Measurements from ENCODE around the gene CERS6. TPM values are rescaled to one million over a fixed set of nuclear protein-coding genes. Genes with fewer than 3 reads are reported as not detected.

Gene CERS6
- total and polyA plus RNA-seq, 2 experiments from 2014 or later: 40.9 to 99.1 TPM

DNA sequence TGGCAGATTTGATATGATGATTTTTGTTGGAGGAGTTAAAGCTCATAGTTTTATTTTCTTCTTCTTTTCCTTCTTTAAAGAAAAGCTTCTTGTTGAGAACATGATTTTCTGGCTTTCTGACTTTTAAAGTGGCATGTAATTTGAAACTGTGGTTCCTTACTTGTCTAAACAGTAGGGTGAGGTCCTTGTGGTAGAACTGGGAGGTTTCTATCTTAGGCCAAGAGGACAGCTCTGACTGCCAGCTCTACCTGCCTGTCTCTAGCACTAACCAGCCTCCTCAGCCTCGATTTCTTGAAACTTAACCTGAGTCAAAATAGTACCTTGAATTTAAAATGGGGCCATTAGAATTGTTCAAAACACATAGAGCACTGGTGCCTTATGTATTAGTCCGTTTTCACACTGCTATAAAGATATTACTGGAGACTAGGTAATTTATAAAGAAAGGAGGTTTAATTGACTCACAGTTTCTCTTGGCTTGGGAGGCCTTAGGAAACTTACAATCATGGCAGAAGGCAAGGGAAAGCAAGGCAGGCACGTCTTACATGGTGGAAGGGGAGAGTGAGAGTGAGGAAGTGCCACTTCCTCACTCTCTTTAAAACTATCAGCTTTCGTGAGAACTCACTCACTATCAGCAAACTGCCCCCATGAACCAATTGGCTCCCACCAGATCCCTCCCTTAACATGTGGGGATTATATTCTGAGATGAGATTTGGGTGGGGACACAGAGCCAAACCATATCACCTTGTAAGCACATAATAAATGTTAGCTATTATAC is 119.0 kb downstream of the CERS6 start:
- no peak overlapping the region for H3K4me2 ChIP-seq
- no peak for DNase-seq (ENCODE audit: low spot score)
- no peaks in the 10 kb centered on the region for H3K27me3 ChIP-seq
- no peaks in the 10 kb centered on the region for H3K9me2 ChIP-seq (replicated peaks; ENCODE audit: insufficient read depth)
- peaks cover 8% of the 10 kb centered on the region for H3K4me1 ChIP-seq (ENCODE audit: insufficient read depth)
- TF ChIP-seq, protein P1, sequence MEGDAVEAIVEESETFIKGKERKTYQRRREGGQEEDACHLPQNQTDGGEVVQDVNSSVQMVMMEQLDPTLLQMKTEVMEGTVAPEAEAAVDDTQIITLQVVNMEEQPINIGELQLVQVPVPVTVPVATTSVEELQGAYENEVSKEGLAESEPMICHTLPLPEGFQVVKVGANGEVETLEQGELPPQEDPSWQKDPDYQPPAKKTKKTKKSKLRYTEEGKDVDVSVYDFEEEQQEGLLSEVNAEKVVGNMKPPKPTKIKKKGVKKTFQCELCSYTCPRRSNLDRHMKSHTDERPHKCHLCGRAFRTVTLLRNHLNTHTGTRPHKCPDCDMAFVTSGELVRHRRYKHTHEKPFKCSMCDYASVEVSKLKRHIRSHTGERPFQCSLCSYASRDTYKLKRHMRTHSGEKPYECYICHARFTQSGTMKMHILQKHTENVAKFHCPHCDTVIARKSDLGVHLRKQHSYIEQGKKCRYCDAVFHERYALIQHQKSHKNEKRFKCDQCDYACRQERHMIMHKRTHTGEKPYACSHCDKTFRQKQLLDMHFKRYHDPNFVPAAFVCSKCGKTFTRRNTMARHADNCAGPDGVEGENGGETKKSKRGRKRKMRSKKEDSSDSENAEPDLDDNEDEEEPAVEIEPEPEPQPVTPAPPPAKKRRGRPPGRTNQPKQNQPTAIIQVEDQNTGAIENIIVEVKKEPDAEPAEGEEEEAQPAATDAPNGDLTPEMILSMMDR (IDR thresholded peaks at IDR 0.05; ENCODE audit: poor library complexity): no peak
- TF ChIP-seq EZH2 (IDR thresholded peaks at IDR 0.05; ENCODE audit: borderline replicate concordance) (no peak), EZH2phosphoT487 (IDR thresholded peaks at IDR 0.05; ENCODE audit: low read depth, severe bottlenecking, unreplicated experiment) (no peak)
- peak overlapping the region; percentile 0 for H3K27ac ChIP-seq
- H3K36me3 ChIP-seq (replicated peaks; ENCODE audit: insufficient read depth, low read depth): no peaks in the 10 kb centered on the region
- no peak overlapping the region for H3K4me3 ChIP-seq
- no peaks in the 10 kb centered on the region for H3K9me3 ChIP-seq (ENCODE audit: low read depth)
- WGBS (ENCODE audit: low lambda C conversion rate, missing lambda C conversion rate): 88% methylated on average over 4 of the region's 4 CpGs
- no peaks in the 10 kb centered on the region for H4K20me1 ChIP-seq (ENCODE audit: insufficient read depth, poor library complexity, severe bottlenecking)
- peaks cover 99% of the 10 kb centered on the region for H3K79me2 ChIP-seq
- no peak overlapping the region for H2AFZ ChIP-seq

DNA sequence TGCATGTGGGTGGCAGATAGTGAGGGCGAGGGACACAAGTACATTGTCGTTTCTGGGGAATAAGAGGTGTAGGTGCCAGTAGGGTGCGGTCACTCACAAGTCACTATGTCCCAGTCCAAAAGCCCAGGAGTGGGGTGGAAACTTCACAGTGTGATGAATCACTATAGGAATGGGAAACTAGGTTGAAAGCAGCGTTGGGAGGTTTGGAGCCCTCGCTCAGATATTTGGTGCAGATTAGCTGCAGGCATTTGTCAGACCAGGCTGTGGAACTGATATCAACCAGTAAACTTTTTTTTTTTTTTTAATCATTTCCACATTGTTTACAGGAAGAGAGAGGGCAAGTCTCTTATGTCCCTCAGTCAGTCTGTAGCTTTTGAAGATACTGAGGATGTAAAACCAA is 121.8 kb downstream of the CERS6 start:
- Histone ChIP-seq H3K9me2 (replicated peaks; ENCODE audit: insufficient read depth) (no peaks in the 10 kb centered on the region), H3K36me3 (replicated peaks; ENCODE audit: insufficient read depth, low read depth) (no peaks in the 10 kb centered on the region), H3K9me3 (ENCODE audit: low read depth) (no peaks in the 10 kb centered on the region), H3K4me3 (no peak overlapping the region), H3K79me2 (peaks cover 97% of the 10 kb centered on the region), H3K27me3 (no peaks in the 10 kb centered on the region), H3K4me1 (ENCODE audit: insufficient read depth) (peaks cover 8% of the 10 kb centered on the region), H3K27ac (no peak overlapping the region), H2AFZ (no peak overlapping the region), H3K4me2 (no peak overlapping the region), H4K20me1 (ENCODE audit: insufficient read depth, poor library complexity, severe bottlenecking) (no peaks in the 10 kb centered on the region)
- DNase-seq (ENCODE audit: low spot score): no peak
- 63% methylated on average over 5 of the region's 5 CpGs for WGBS (ENCODE audit: low lambda C conversion rate, missing lambda C conversion rate)
- TF ChIP-seq, protein P1 (IDR thresholded peaks at IDR 0.05; ENCODE audit: poor library complexity): no peak
- no peak for TF ChIP-seq EZH2 (IDR thresholded peaks at IDR 0.05; ENCODE audit: borderline replicate concordance)

DNA sequence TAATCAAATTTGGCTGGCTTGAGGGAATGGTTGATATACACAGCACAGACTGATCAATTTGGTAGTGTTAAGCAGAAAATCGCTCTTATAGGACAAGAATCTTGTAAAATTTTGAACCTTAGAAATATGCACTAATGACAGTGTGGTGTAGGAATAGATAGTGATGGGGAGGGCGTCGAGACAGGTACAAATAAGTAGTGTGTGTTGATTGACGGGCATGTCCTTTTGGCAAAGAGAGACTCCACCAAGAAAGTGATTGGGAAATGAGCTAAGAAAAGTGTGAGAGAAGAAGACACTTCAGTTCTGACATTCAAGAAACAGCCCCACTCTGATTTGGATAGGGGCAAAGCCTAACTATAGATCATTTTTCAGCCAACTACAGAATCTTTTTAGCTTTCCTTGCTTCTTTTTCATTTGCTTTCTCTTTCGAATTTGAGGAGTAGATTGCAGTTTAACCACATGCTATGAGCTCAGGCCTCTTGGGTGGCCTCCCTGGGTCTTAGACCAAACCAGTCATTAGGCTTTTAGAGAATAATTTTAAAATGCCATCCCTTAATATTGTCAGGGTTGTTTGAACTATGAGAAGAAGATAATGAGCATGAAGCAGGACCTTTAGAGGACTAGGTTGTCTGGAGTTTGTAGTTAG is 127.1 kb downstream of the CERS6 start:
- Histone ChIP-seq H3K4me1 (ENCODE audit: insufficient read depth) (peaks cover 13% of the 10 kb centered on the region), H3K9me3 (ENCODE audit: low read depth) (no peaks in the 10 kb centered on the region), H3K27ac (peak overlapping the region; percentile 29), H3K9me2 (replicated peaks; ENCODE audit: insufficient read depth) (no peaks in the 10 kb centered on the region), H3K4me3 (no peak overlapping the region), H4K20me1 (ENCODE audit: insufficient read depth, poor library complexity, severe bottlenecking) (no peaks in the 10 kb centered on the region), H3K27me3 (no peaks in the 10 kb centered on the region), H3K4me2 (no peak overlapping the region), H3K36me3 (replicated peaks; ENCODE audit: insufficient read depth, low read depth) (no peaks in the 10 kb centered on the region), H3K79me2 (peaks cover 97% of the 10 kb centered on the region), H2AFZ (no peak overlapping the region)
- 93% methylated on average over 5 of the region's 5 CpGs for WGBS (ENCODE audit: low lambda C conversion rate, missing lambda C conversion rate)
- TF ChIP-seq EZH2 (IDR thresholded peaks at IDR 0.05; ENCODE audit: borderline replicate concordance) (no peak), EZH2phosphoT487 (IDR thresholded peaks at IDR 0.05; ENCODE audit: low read depth, severe bottlenecking, unreplicated experiment) (no peak)
- TF ChIP-seq, protein P1 (IDR thresholded peaks at IDR 0.05; ENCODE audit: poor library complexity): no peak
- DNase-seq (ENCODE audit: low spot score): no peak
